Ectodermal cell (in vitro differentiated cells): Measurements from ENCODE around the gene VSNL1.

Experiments used
- H3K27ac ChIP-seq: 2 replicates; pipeline ENCODE4 v1.7.0; 2013; ENCODE audit warnings: mild to moderate bottlenecking, low read depth, low read length; ENCODE audit not compliant: insufficient read depth, poor library complexity, severe bottlenecking
- H3K27me3 ChIP-seq: 2 replicates; pipeline ENCODE4 v1.7.0; 2013; ENCODE audit warnings: mild to moderate bottlenecking, low read length; ENCODE audit not compliant: insufficient read depth, control insufficient read depth, poor library complexity, severe bottlenecking
- H3K36me3 ChIP-seq: one replicate; pipeline ENCODE4 v1.7.0; 2013; ENCODE audit warnings: low read length; ENCODE audit not compliant: control insufficient read depth, insufficient read depth
- H3K4me1 ChIP-seq: one replicate; pipeline ENCODE4 v1.7.0; 2013; ENCODE audit warnings: low read length; ENCODE audit not compliant: control insufficient read depth, insufficient read depth
- H3K4me3 ChIP-seq: 2 replicates; pipeline ENCODE4 v1.7.0; 2013; ENCODE audit warnings: low read depth, low read length, control low read depth; ENCODE audit not compliant: insufficient read depth
- H3K9me3 ChIP-seq: 2 replicates; pipeline ENCODE4 v1.7.0; 2013; ENCODE audit warnings: mild to moderate bottlenecking, low read length, moderate library complexity; ENCODE audit not compliant: control insufficient read depth
- WGBS, 2 experiments: methylation state at CpG; one replicate each; pipeline ENCODE4 v1.1.7; 2013; ENCODE audit warnings: missing lambda C conversion rate in 2 of 2; 5-methylcytosine and 5-hydroxymethylcytosine counted together

The VSNL1 gene

DNA sequence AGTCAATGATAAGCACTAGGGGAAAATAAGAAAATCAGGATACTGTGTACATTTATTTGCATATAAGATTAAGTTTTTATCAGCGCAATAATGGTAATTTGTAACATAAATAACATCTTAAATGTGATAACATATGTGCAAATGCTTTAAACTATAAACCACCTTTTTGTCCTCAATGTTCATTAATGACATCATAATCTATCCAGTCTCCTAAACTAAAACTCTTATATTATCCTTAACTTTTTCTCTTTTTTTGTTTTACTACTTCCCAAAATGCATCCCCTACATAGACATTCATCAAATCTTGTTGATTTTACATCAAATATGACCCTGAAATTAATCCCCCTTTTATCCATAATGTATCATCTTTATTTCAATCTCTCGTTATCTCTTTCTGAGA, 18.9 kb upstream of the VSNL1 start:
- H3K27me3 ChIP-seq = no peaks in the 10 kb centered on the region
- no peaks in the 10 kb centered on the region for H3K9me3 ChIP-seq
- 85 to 95% methylated on average over 1 of the region's 2 CpGs for WGBS, 2 experiments

DNA sequence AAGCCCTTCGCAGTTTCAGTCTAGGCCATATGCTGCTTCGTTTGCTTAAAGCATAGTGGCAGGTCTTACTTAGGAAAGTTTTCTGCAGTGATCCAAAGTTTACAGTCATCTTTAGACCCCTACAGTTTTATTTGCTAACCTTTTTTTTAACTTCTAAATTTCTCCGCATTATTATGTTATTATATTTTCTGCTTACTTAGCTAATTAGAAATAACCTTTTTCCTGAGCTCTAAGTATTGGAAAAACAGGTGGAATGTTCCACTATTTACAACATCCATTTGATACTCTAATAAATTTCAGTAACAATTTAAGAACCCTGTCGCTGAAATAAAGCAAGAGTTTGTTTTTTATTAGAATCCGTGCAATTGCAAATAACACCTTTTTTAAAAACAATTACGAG, 18.2 kb upstream of the VSNL1 start:
- Histone ChIP-seq H3K9me3 (no peaks in the 10 kb centered on the region), H3K36me3 (no peaks in the 10 kb centered on the region), H3K4me1 (no peaks in the 10 kb centered on the region), H3K4me3 (no peak overlapping the region), H3K27me3 (no peaks in the 10 kb centered on the region), H3K27ac (no peak overlapping the region)
- WGBS, 2 experiments = 91 to 95% methylated on average over 3 to 5 of the region's 6 CpGs

More for the DNA sequence above, 18.9 kb upstream of the VSNL1 start:
- H3K27ac ChIP-seq = no peak overlapping the region
- no peaks in the 10 kb centered on the region for H3K4me1 ChIP-seq
- no peaks in the 10 kb centered on the region for H3K36me3 ChIP-seq
- H3K4me3 ChIP-seq = no peak overlapping the region

DNA sequence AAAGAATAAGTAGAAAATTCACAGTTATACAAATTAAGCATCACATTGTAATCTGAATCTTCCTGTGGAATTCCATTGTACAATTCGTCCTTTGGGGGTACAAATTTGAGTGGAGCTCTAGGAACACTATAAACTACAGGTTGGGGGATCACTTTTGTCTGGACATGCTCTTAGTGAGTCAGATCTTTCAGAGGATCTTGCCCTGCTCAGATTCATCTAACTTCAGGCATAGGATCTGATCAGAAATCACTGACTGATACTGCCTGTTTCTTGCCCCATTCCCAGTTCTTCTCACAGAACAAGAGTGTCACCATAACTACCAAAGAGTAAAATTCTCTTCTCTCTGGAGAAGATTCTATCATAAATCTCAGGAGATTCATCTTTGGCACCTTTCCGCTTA, 10.7 kb upstream of the VSNL1 start:
- no peak overlapping the region for H3K27ac ChIP-seq
- WGBS, 2 experiments = 88 to 100% methylated on average over 2 of the region's 2 CpGs
- H3K4me1 ChIP-seq = no peaks in the 10 kb centered on the region
- no peaks in the 10 kb centered on the region for H3K36me3 ChIP-seq
- H3K27me3 ChIP-seq = no peaks in the 10 kb centered on the region
- no peak overlapping the region for H3K4me3 ChIP-seq
- H3K9me3 ChIP-seq = no peaks in the 10 kb centered on the region

DNA sequence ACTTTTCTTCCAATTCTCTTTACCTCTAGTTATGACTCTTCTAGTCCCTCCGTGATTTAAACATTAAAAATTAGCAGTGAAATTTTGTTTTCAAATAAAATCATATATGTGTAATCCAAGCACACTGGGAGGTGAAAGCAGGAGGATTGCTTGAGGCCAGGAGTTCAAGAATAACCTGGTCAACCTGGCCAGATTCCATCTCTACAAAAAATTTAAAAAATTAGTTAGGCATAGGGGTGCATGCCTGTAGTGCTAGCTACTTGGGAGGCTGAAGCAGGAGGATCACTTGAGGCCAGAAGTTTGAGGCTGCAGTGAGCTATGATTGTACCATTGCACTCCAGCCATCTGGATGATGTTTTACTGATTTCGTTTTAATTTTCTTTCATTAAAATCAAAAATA, 7.0 kb upstream of the VSNL1 start:
- peaks cover 18% of the 10 kb centered on the region for H3K27me3 ChIP-seq
- H3K4me3 ChIP-seq = no peak overlapping the region
- H3K9me3 ChIP-seq = no peaks in the 10 kb centered on the region
- no peak overlapping the region for H3K27ac ChIP-seq
- 82 to 87% methylated on average over 1 of the region's 2 CpGs for WGBS, 2 experiments
- H3K36me3 ChIP-seq = no peaks in the 10 kb centered on the region
- no peaks in the 10 kb centered on the region for H3K4me1 ChIP-seq

DNA sequence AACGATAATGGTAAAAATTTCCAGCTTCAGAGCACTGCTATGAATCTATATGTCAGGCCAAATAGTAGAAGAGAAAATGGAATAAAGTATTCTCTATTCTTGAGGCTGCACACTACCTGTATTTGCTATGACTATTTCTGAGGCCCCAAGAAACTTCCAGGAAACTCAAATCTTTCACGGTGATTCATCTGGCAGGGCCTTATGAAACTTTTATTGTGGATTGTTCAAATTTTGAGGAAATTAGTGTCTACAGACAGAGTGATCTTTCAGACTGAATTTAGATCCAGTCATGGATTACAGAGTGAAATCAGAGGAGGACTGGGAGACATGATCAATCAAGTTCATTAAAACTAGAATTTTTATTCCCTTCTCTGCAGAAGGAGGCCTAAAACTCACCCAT, 4.1 kb upstream of the VSNL1 start:
- Histone ChIP-seq H3K27me3 (peaks cover 33% of the 10 kb centered on the region), H3K27ac (no peak overlapping the region), H3K9me3 (no peaks in the 10 kb centered on the region), H3K36me3 (no peaks in the 10 kb centered on the region), H3K4me1 (no peaks in the 10 kb centered on the region), H3K4me3 (no peak overlapping the region)
- 93 to 97% methylated on average over 2 of the region's 2 CpGs for WGBS, 2 experiments

DNA sequence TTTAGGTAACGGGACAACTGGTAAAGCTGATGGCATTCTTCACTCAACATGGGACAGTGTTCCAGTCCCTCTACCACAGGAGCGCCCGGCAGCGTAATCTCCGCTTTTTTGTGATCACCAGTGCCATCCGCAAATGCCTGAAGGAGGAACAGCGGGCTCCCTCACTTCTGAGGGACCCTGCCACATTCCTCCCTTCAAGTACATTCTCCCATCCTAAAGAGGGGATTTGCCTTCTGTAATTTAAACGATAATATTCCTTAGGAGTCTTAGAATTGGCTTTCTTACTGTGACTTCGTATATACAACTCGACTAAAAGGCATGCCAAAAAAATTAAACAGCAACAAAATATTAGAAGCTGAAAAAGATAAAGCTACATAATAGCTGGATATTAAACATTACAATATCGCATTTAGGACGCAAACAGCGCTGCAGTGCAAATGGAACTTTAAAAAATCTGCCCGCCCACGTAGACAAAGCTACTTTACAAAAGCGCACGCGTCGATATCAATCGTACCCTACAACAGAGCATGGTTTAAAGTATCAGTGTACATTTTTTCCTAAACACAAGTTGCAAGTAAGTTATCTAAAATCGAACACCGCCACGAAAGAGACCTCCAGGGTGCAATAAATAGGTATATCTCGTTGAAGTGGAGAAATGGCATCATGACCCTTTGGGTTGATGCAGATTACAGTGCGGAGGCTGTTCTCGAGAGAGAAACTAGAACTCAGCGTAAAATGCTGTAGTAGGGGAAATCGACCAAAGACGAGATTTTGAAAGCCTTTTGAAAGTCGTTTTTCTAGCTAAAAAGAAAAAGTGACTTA, 2.3 kb upstream of the VSNL1 start:
- Histone ChIP-seq H3K27me3 (peaks cover 43% of the 10 kb centered on the region), H3K36me3 (no peaks in the 10 kb centered on the region), H3K4me1 (no peaks in the 10 kb centered on the region), H3K4me3 (peak overlapping the region; percentile 60), H3K9me3 (no peaks in the 10 kb centered on the region), H3K27ac (no peak overlapping the region)
- WGBS, 2 experiments = 2% methylated on average over 26 to 28 of the region's 30 CpGs

DNA sequence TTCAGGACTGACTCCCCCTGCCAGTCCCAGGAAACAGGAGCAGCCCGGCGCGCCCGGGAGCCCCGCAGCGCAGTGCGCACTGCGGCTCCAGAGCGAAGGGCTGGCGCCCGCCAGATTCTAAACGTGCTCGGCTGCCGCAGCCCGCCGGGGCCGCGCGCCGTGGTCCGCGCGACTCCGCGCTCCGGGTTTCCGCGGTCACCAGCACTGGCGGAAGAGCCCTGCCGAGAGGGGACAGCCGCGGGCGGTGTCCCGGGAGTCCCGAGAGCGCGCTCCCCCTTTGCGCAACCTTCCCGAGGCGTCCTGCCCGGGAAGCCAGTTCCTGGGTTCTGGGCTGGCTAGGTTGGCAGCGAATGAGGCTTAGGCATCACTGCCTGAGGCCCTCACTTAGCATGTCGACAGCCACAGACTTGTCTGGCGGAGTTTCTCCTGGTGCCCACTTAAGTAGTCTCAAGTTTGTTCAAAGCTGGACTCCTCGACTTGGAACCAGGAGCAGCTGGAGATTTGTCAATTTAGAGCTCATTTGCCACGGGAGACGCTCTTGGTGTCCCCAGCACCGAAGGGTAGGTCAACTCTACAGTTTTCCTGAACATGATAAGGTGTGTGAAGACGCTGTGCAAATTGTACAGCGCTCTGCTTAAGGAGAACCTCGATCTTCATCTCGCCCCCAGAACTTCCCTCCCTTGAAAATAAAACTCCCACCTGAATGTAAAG, 1.5 kb upstream of the VSNL1 start:
- Histone ChIP-seq H3K27ac (no peak overlapping the region), H3K4me3 (peak overlapping the region; percentile 60), H3K27me3 (peaks cover 43% of the 10 kb centered on the region), H3K36me3 (no peaks in the 10 kb centered on the region), H3K9me3 (no peaks in the 10 kb centered on the region), H3K4me1 (no peaks in the 10 kb centered on the region)
- 2% methylated on average over 51 to 52 of the region's 52 CpGs for WGBS, 2 experiments

DNA sequence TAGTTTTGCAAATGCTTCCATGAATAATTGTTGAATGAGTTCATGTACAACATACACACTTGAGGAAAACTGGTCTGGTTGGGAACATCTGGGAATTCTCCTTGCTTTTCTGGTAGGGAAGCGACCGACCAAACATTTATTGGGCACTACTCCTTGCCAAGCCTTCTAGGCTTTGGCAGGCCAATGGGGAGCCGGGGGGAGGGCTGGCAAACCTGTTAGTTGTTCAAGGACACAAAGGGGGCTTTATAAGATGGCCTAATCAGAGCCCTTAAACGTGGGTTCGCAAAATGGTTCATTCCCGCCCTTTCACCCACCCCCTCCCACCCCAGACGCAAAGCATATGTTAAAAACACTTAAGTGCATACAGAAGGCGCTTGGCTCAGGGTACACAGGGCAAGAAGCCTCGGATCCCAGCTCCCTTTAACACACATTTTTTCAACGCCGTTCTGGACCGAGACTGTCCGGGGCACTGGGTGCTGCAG, 844 bp upstream of the VSNL1 start:
- WGBS, 2 experiments = 5 to 8% methylated on average over 13 of the region's 13 CpGs
- Histone ChIP-seq H3K27ac (peak overlapping the region; percentile 0), H3K4me1 (no peaks in the 10 kb centered on the region), H3K27me3 (peaks cover 43% of the 10 kb centered on the region), H3K9me3 (no peaks in the 10 kb centered on the region), H3K4me3 (peak overlapping the region; percentile 60), H3K36me3 (no peaks in the 10 kb centered on the region)

DNA sequence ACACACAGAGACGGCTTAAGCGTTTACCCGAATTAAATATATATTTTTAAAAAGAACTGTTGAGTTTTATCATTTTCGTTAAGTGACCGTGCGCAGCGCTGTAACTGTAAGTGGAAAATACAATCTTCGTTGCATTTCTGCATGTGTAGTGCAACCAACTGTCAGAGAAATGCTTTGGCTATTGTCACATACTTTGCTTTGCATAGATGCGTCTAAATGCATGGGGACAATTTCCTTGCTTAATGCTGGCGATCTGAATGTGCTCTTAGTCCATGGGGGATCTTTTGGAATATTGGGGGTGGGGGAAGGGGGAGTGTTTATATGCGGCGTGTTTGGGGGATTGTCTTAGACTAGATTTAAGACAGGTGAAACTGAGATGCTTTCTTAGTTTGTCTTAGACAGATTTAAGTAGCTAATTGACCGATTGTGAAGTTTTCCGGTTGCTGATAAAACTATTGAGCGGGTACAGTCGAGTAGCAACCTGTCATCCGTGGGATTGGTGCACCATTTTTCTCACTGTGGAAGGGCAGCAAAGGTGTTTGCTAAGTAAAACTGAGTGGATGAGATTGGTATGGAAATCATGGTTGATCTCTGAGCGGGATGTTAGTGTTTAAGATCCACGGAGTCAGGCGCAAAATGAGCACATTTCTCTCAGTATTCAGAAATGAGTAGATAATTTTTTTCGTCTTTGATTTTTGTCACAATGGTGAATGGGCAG, 476 bp downstream of the VSNL1 start:
- Histone ChIP-seq H3K27ac (peak overlapping the region; percentile 37), H3K27me3 (peaks cover 43% of the 10 kb centered on the region), H3K4me3 (peak overlapping the region; percentile 60), H3K9me3 (no peaks in the 10 kb centered on the region), H3K36me3 (no peaks in the 10 kb centered on the region), H3K4me1 (no peaks in the 10 kb centered on the region)
- WGBS, 2 experiments = 0 to 1% methylated on average over 18 to 21 of the region's 21 CpGs

DNA sequence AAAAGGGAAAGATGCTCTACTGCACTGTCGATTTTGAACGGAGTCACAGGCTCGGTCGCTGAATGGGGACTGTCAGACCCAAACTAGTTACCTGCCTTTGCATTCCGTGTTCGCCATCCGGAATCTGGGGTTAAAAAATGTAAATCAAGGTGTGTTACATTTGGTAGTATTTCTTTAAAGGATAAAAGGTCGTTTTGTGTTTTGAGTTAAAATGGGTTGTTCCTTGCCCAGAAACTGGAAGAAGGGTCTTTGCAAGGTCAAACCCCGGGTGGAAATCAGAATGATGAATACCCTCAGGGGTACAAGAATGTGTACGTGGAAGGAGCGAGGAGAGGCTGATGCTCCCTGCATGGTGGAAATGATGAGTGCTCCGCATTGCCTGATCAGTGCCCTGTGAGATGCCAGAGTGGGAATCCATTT, 1.0 kb downstream of the VSNL1 start:
- WGBS, 2 experiments = 3% methylated on average over 12 of the region's 12 CpGs
- no peaks in the 10 kb centered on the region for H3K9me3 ChIP-seq
- H3K27me3 ChIP-seq = peaks cover 43% of the 10 kb centered on the region
- H3K4me3 ChIP-seq = peak overlapping the region; percentile 60
- no peaks in the 10 kb centered on the region for H3K36me3 ChIP-seq
- no peak overlapping the region for H3K27ac ChIP-seq
- H3K4me1 ChIP-seq = no peaks in the 10 kb centered on the region
